Activated B cell treated with CpG ODN at 0.5 μM for 24 hours (primary cell): Measurements from ENCODE around the gene INCENP. TPM values are rescaled to one million over a fixed set of nuclear protein-coding genes. Genes with fewer than 3 reads are reported as not detected.
"Not testable (repeated sequence)": the region's sequence is repeated elsewhere in the genome, so short reads cannot be mapped to it uniquely, and the experiment has no call there.

Experiments
- ATAC-seq: fragments of 200-7000 bp; cut with Tn5 transposase; one replicate; pipeline ENCODE4 v1.10.0; 2021; ENCODE audit warnings: low read depth, mild to moderate bottlenecking, moderate library complexity
- CTCF ChIA-PET: fragments of 350-600 bp; sonication (Branson Sonifier 250); formaldehyde crosslinking; loops from one replicate; lab custom pipeline; 2021; ENCODE audit warnings: antibody characterized with exemption; lab: Charles Lee
- POLR2A ChIA-PET: fragments of 350-600 bp; sonication (Branson Sonifier 250); formaldehyde crosslinking; loops from one replicate; lab custom pipeline; 2021; ENCODE audit warnings: antibody characterized with exemption; lab: Charles Lee
- DNase-seq: peaks from one replicate; pipeline ENCODE4 v3.0.0; 2022
- H3K27ac Mint-ChIP-seq: one replicate; pipeline ENCODE4 v1.8.0; 2020; ENCODE audit warnings: mixed read lengths
- H3K27me3 Mint-ChIP-seq: one replicate; pipeline ENCODE4 v1.8.0; 2021; ENCODE audit warnings: mixed read lengths
- H3K36me3 Mint-ChIP-seq: one replicate; pipeline ENCODE4 v1.8.0; 2021; ENCODE audit warnings: low read depth, mixed read lengths
- H3K4me1 Mint-ChIP-seq: one replicate; pipeline ENCODE4 v1.8.0; 2021; ENCODE audit warnings: mixed read lengths
- H3K4me3 Mint-ChIP-seq: one replicate; pipeline ENCODE4 v1.8.0; 2020; ENCODE audit warnings: mild to moderate bottlenecking, mixed read lengths
- H3K9me3 Mint-ChIP-seq: one replicate; pipeline ENCODE4 v1.8.0; 2020; ENCODE audit warnings: mixed read lengths
- intact Hi-C: fragments of 100-400 bp; cut with micrococcal nuclease; formaldehyde crosslinking; loops from one replicate; pipeline ENCODE4 v1.15.1; 2024
- total RNA-seq: library from RNA; stranded (reverse); gene quantifications from 2 replicates; pipeline ENCODE4 v1.2.3, GENCODE V29; 2022
- TF ChIP-seq, protein P1 (sequence below): fragments of 200-600 bp; IDR thresholded peaks from one replicate; pipeline ENCODE4 v1.8.0; 2022; ENCODE audit warnings: antibody characterized with exemption, mild to moderate bottlenecking

INCENP gene
- total RNA-seq, 1 donor from 2014 or later: 34.8 TPM

DNA sequence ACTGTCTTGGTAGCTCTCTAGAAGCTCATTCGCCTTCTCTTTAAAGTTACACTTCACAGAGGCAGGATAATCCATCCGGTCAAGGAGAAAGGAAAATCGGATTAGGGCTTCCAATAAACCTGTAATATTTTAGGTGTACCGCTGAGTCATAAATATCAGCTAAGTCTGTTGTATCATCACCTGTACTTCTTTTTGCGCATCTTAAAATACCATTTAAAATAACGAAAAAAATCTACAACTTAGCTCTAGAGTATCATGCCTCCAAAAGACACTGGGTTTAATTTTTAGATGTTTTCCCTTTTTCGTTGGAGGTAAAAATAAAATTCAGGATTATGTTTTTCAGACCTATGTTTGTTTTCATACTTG, 41.5 kb upstream of the INCENP start:
- TF ChIP-seq, protein P1, sequence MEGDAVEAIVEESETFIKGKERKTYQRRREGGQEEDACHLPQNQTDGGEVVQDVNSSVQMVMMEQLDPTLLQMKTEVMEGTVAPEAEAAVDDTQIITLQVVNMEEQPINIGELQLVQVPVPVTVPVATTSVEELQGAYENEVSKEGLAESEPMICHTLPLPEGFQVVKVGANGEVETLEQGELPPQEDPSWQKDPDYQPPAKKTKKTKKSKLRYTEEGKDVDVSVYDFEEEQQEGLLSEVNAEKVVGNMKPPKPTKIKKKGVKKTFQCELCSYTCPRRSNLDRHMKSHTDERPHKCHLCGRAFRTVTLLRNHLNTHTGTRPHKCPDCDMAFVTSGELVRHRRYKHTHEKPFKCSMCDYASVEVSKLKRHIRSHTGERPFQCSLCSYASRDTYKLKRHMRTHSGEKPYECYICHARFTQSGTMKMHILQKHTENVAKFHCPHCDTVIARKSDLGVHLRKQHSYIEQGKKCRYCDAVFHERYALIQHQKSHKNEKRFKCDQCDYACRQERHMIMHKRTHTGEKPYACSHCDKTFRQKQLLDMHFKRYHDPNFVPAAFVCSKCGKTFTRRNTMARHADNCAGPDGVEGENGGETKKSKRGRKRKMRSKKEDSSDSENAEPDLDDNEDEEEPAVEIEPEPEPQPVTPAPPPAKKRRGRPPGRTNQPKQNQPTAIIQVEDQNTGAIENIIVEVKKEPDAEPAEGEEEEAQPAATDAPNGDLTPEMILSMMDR: no peak
- Mint-ChIP-seq H3K9me3 (no peaks in the 10 kb centered on the region), H3K36me3 (no peaks in the 10 kb centered on the region), H3K27me3 (no peaks in the 10 kb centered on the region), H3K27ac (no peak overlapping the region), H3K4me1 (peaks cover 7% of the 10 kb centered on the region), H3K4me3 (no peak overlapping the region)
- ChIA-PET CTCF (interaction anchor here (0.6 to 7.9 kb wide), 55 partner anchors 8 to 444 kb away, joined by 3 to 298 read pairs (median 6); partner anchors contain the start of genes ASRGL1, BEST1, FADS3 and FEN1), POLR2A (interaction anchor here (0.8 to 2.4 kb wide), 12 partner anchors 30 to 285 kb away, joined by 3 to 22 read pairs (median 8); partner anchors contain the start of gene FTH1)
- intact Hi-C loops: loop anchor here (1.0 to 5.0 kb wide), 7 partner anchors 55 to 285 kb away; partner anchors contain the start of gene FTH1
- no peak for ATAC-seq
- DNase-seq: no peak

DNA sequence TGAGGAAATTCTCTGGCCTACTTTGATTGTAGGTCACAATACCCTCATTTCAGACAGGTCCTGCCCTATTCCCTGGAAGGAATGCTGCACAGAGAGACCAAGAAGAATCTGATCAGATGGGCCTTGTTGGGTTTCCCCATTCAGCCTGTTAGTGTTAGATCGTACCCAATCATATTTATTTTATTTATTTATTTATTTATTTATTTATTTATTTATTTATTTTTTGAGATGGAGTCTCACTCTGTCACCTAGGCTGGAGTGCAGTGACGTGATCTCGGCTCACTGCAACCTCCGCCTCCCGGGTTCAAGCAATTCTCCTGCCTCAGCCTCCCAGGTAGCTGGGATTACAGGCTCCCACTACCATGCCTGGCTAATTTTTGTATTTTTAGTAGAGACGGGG, 39.0 kb upstream of the INCENP start:
- DNase-seq, ATAC-seq, H3K27me3 Mint-ChIP-seq, H3K9me3 Mint-ChIP-seq, H3K4me1 Mint-ChIP-seq, H3K27ac Mint-ChIP-seq, POLR2A ChIA-PET, H3K36me3 Mint-ChIP-seq, H3K4me3 Mint-ChIP-seq: not testable (repeated sequence)
- CTCF ChIA-PET: interaction anchor here (0.8 to 6.8 kb wide), 3 partner anchors 138 to 287 kb away, joined by 5 to 167 read pairs (median 7); no protein-coding TSS in a partner anchor
- intact Hi-C loops: loop anchor here (5.0 kb wide), 2 partner anchors 58 to 118 kb away; partner anchors contain the start of gene FTH1

DNA sequence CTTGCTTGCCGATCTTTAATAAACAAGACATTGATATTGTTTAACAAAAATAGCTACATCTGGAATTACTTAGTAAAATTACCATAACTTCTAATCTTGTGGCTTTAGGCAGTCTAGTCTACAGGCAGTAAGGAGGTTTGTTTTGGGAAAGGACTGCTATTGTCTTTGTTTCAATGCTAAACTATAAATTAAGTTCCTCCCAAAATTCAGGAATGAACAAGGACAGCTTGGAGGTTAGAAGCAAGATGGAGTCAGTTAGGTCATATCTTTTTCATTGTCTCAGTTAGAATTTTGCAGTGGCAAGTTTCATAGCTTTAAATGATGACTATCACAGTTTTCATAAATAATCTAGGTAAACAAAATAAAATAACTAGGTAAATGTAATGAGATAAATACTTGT, 36.1 kb upstream of the INCENP start:
- H3K27ac Mint-ChIP-seq: no peak overlapping the region

GRCh38 chr11:62088331-62088933, 35.4 kb upstream of the INCENP start:
- H3K36me3 Mint-ChIP-seq: no peaks in the 10 kb centered on the region
- no peak overlapping the region for H3K4me3 Mint-ChIP-seq
- peaks cover 5% of the 10 kb centered on the region for H3K9me3 Mint-ChIP-seq
- ChIA-PET CTCF (interaction anchor here (1.4 to 1.8 kb wide), 4 partner anchors 19 to 291 kb away, joined by 3 to 8 read pairs (median 5); no protein-coding TSS in a partner anchor), POLR2A (no interaction called here)
- TF ChIP-seq, protein P1: no peak
- no peak overlapping the region for H3K27ac Mint-ChIP-seq
- H3K27me3 Mint-ChIP-seq: peaks cover 6% of the 10 kb centered on the region
- DNase-seq (no peak), ATAC-seq (no peak)
- intact Hi-C loops: no loop called here
- no peaks in the 10 kb centered on the region for H3K4me1 Mint-ChIP-seq

More for the DNA sequence above, 36.1 kb upstream of the INCENP start:
- ATAC-seq (no peak), DNase-seq (no peak)
- intact Hi-C loops: no loop called here
- peaks cover 2% of the 10 kb centered on the region for H3K27me3 Mint-ChIP-seq
- TF ChIP-seq, protein P1: no peak
- no peaks in the 10 kb centered on the region for H3K4me1 Mint-ChIP-seq
- peaks cover 5% of the 10 kb centered on the region for H3K9me3 Mint-ChIP-seq
- POLR2A ChIA-PET: no interaction called here
- H3K36me3 Mint-ChIP-seq: no peaks in the 10 kb centered on the region
- H3K4me3 Mint-ChIP-seq: no peak overlapping the region
- CTCF ChIA-PET: interaction anchor here (1.4 to 2.3 kb wide), 5 partner anchors 20 to 290 kb away, joined by 3 to 8 read pairs (median 5); no protein-coding TSS in a partner anchor

GRCh38 chr11:62103141-62103540, 20.7 kb upstream of the INCENP start:
- intact Hi-C loops: no loop called here
- ChIA-PET POLR2A (interaction anchor here (0.6 kb wide), 1 partner anchor 9 kb away, joined by 10 read pairs; no protein-coding TSS in a partner anchor), CTCF (interaction anchor here (0.6 to 1.5 kb wide), 2 partner anchors 155 to 205 kb away, joined by 3 to 4 read pairs; no protein-coding TSS in a partner anchor)
- TF ChIP-seq, protein P1: no peak
- ATAC-seq (no peak), DNase-seq (no peak)
- no peaks in the 10 kb centered on the region for H3K9me3 Mint-ChIP-seq
- no peak overlapping the region for H3K27ac Mint-ChIP-seq
- H3K4me3 Mint-ChIP-seq: no peak overlapping the region
- peaks cover 5% of the 10 kb centered on the region for H3K4me1 Mint-ChIP-seq
- no peaks in the 10 kb centered on the region for H3K27me3 Mint-ChIP-seq
- no peaks in the 10 kb centered on the region for H3K36me3 Mint-ChIP-seq
